Endometrium (tissue), 2 donors: ENCODE data around the gene ITGA2.

Experiments used
- FAIRE-seq: peaks from 2 replicates; lab custom pipeline; 2012; peaks lifted over from hg19 to GRCh38; lab: Jason Lieb, UNC
- donor health status: control.
- donor health status: control.

ITGA2 gene

GRCh38 chr5:52988335-52989024 is 672 bp upstream of the ITGA2 start:
- no peak for FAIRE-seq

GRCh38 chr5:52989781-52990527 is 802 bp downstream of the ITGA2 start:
- FAIRE-seq, result no peak

GRCh38 chr5:52990528-52990925 is 1.4 kb downstream of the ITGA2 start:
- FAIRE-seq, result no peak

DNA sequence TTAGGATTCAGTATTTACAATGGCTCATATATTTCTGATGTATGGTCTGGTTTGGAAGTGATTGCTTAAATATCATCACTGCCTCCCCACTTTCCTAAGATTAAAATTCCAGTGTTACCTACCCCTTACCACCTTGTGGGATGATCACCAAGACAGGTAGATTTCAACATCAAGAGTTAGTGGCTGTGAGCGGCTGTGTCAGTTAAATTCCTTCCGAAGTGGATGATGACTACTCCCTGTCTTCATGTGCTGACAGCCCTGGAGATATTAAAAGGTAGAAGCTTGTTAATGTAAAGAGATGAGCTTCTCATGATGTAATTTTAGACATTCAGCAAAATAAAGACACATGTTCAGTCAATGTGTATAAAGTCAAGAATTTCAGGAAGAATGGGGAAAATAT is 4.2 kb downstream of the ITGA2 start:
- FAIRE-seq, result no peak

- FAIRE-seq, result no peak
Observed at GRCh38 chr5:52994266-52994665, 5.1 kb downstream of the ITGA2 start.

DNA sequence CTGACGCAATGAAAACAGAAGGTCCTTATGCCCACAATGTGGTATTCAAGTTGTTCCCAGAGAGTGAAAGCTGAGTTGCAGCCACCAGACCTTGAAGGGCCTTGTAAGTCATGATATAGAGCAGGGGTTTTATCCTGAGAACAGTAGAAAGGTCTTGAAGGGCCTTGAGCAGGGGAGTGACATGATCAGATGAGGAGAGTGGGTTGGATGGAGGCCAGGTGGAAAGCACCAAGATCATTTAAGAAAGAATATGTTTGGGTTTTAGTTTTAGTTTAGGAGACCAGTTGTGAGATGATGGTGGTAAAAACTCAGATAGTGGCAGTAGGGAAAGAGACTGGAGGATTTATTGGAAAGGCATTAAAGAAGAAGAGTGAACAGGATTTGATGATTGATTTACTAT is 5.9 kb downstream of the ITGA2 start:
- no peak for FAIRE-seq

GRCh38 chr5:52995914-52996313 is 6.8 kb downstream of the ITGA2 start:
- FAIRE-seq, result no peak

- peak; percentile 48 for FAIRE-seq
Observed at GRCh38 chr5:52996979-52997378, 7.8 kb downstream of the ITGA2 start.

DNA sequence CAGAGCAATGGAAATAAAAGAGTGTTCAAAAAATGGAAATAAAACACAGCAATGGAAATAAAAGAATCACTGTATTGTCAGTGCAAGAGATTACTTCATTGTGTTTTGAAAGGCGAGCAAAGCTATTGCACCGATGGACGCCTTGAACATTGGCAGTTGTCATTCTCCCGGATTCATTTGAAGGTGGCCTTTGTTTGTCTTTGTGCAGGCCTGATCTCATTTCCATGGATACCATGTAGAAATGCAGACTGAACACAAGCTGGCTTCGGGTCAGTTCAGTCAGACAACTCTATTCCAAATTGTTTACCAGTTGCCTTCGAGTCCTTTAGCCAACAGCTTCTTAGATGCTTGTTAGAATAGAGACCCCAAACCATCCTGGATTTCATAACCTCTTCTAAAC is 8.3 kb downstream of the ITGA2 start:
- FAIRE-seq, result no peak

DNA sequence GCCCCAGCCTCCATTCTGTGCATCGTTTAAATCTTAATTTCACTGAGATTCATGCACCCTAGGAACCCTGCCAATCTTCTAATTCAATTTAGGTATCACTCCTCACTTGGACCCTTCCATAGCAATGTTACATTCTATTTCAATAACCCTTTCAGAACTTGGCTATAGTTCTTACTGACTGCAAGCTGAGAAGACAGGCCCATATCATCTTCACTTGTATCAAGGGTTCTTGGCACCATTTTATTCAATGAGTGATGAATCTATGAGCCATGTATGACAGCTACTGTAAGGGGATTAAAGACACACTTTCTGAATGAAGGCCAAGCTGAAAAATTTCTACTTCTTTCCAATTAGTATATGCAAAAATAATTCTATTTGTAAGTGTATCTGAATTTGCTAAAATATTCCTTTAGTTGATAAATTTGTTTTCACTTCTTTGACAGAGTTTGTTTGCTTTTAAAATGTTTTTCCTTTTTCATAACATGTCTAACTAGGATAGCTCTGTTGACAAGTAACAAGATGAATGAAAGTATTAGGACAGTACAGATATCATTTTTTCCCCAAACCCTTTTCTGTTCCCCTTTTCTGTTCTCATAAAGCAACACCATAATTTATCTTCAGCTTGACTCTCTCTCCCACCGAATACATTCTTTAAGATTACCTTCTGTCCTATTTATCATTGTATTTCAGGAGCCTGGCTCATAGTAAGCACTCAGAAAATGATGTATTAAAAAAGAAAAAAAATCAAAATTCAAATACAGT is 9.6 kb downstream of the ITGA2 start:
- FAIRE-seq, result no peak

- no peak for FAIRE-seq
Observed at GRCh38 chr5:52999344-52999949, 10.3 kb downstream of the ITGA2 start.

DNA sequence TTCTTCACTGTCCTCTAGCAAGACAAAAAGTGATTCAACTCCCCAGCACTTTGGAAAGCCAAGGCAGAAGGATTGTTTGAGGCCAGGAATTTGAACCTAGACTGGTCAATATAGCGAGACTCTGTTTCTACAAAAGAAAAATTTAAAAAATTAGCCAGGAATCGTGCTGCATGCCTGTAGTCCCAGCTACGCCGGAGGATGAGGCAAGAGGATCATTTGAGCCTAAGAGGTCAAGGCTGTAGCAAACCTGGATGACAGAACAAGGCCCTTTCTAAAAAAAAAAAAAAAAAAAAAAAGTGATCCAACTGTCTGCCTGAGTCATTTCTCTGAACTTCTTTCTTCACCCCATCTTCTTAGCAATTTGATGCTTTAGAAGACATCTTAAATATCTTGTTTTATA is 12.4 kb downstream of the ITGA2 start:
- FAIRE-seq, result no peak

DNA sequence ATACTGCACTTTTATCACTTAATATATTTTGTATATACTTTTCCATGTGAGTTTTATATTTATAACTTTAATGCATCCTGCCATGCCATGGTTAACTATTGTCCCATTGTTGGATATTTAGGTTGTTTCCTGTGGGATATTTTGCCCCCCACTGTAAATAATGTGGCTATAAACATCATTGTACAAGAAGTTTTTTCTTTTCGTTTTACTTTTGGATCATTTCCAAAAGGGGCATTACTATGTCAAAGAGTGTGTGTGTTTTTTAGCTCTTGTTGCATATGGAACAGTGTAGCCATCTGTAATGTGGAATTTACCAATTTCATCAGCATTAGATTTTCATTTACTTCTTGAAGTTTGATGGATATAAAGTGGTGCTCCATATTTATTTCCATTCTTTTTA is 13.3 kb downstream of the ITGA2 start:
- FAIRE-seq, result no peak

GRCh38 chr5:53003144-53003543 is 14.0 kb downstream of the ITGA2 start:
- FAIRE-seq, result no peak

GRCh38 chr5:53006911-53007890 is 18.0 kb downstream of the ITGA2 start:
- FAIRE-seq, result no peak

DNA sequence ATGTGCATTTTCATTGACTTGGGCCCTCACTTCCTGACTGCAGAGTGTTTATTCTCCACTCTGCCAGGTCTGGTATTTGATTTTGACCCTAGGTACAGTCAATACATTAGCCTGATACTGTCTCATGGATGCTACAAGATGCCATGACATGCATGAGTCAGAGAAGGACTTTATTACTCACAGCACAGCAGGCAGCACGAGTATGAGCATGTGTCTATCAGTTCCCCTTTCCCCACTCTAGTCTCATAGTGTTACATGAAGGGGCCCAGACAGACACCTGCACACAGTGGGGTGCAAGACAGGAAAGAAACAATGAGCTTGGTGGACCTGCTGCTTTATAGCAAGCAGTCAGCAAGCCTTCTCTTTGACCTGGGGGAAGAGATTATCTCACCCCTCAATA is 19.6 kb downstream of the ITGA2 start:
- no peak for FAIRE-seq

GRCh38 chr5:53009816-53010215 is 20.7 kb downstream of the ITGA2 start:
- no peak for FAIRE-seq

- no peak for FAIRE-seq
Observed at GRCh38 chr5:53010814-53011213, 21.7 kb downstream of the ITGA2 start.

DNA sequence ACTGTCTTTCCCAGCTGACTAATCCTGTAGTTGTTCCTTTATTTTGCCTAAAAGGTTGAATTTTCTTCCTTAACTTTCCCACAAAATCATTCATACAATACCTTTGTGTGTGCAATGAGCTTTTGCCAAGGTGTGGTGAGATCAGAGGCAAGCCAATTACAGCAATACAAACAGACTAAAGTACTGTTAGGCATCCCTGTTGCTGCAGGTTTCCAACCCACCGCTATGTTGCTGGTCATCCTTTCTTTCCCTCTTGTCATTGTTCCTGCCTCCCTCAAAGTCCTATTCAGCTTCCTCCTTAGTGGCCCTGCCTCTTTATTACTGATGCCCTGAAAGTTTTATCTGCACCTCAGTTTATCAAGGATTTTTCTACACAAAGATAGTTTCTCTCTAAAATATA is 22.1 kb downstream of the ITGA2 start:
- FAIRE-seq, result no peak

DNA sequence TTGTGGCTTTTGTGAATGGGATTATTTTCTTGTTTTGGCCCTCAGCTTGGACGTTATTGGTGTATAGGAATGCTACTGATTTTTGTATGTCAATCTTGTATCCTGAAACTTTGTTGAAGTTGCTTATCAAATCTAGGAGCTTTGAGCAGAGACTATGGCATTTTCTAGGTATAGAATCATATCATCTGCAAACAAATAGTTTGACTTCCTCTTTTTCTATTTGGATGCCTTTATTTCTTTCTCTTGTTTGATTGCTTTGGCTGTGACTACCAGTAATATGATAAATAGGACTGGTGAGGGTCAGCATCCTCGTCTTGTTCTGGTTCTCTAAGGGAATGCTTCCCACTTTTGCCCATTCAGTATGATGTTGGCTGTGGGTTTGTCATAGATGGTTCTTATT is 24.7 kb downstream of the ITGA2 start:
- FAIRE-seq, result no peak

GRCh38 chr5:53017383-53017782 is 28.2 kb downstream of the ITGA2 start:
- FAIRE-seq, result no peak
